AG09309 (cell line): ENCODE results near the gene ACTG2.
A peak's percentile ranks its signal among the peaks of the same experiment; 100 is the strongest.
"Not testable (repeated sequence)": the region's sequence is repeated elsewhere in the genome, so short reads cannot be mapped to it uniquely, and the experiment has no call there.

Experiments used
- DNase-seq: peaks from one replicate; pipeline ENCODE4 v3.0.0-alpha.2; 2010; ENCODE audit warnings: low read depth
- H3K4me3 ChIP-seq: 2 replicates; pipeline ENCODE4 v1.5.1; 2011; ENCODE audit warnings: mild to moderate bottlenecking, low read depth, low read length, moderate library complexity; ENCODE audit not compliant: control insufficient read depth
- TF ChIP-seq, protein P1 (sequence below): IDR thresholded peaks from 2 replicates; pipeline ENCODE4 v1.5.1; 2011; ENCODE audit warnings: mild to moderate bottlenecking, low read depth, low read length, inconsistent platforms; ENCODE audit not compliant: insufficient read depth, control insufficient read depth; ENCODE audit errors: missing control alignments

The ACTG2 gene

DNA sequence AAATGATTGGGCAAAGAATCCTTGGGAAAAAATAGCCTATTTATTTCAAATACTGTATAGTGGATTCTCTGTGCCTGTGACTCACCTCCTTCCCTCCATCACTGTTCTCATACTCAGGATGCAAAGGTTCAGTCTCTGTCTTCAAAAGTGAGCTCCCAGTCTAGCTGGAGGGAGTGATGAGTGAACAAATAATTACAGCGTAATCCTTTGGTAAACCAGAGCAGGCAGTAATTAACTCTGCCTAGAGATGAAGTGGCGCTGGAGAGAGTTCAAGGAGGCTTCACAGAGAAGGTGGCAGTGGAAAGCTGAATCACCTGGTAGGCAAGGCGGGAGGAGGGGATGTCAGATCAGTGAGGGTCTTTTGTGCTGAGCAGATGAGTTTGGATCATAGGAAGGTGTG lies 40.4 kb downstream of the ACTG2 start:
- TF ChIP-seq, protein P1, sequence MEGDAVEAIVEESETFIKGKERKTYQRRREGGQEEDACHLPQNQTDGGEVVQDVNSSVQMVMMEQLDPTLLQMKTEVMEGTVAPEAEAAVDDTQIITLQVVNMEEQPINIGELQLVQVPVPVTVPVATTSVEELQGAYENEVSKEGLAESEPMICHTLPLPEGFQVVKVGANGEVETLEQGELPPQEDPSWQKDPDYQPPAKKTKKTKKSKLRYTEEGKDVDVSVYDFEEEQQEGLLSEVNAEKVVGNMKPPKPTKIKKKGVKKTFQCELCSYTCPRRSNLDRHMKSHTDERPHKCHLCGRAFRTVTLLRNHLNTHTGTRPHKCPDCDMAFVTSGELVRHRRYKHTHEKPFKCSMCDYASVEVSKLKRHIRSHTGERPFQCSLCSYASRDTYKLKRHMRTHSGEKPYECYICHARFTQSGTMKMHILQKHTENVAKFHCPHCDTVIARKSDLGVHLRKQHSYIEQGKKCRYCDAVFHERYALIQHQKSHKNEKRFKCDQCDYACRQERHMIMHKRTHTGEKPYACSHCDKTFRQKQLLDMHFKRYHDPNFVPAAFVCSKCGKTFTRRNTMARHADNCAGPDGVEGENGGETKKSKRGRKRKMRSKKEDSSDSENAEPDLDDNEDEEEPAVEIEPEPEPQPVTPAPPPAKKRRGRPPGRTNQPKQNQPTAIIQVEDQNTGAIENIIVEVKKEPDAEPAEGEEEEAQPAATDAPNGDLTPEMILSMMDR = no peak
- DNase-seq = no peak
- H3K4me3 ChIP-seq = no peak overlapping the region

GRCh38 chr2:73935641-73936040 lies 42.8 kb downstream of the ACTG2 start:
- TF ChIP-seq, protein P1 = no peak
- DNase-seq = no peak
- no peak overlapping the region for H3K4me3 ChIP-seq

GRCh38 chr2:73937103-73937885 lies 44.5 kb downstream of the ACTG2 start:
- DNase-seq = no peak
- TF ChIP-seq, protein P1 = no peak
- H3K4me3 ChIP-seq = no peak overlapping the region

DNA sequence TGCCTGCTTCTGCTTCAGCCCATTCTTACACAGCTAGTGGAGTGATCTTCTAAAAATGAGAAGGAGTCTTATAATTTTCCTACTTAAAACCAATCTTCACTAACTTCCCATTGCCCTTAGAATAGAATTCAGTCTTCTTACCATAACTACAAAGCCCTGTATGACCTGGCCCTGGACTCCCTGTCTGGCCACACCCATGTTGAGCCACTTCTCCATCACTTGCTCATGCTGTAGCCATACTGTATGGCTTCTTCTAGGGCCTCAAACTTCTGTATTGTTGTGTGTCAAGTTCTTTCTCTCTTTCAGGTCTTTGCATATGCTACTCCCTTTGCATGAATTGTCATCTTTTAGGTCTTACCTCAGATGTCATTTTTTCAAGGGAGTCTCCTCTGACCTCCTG lies 45.1 kb downstream of the ACTG2 start:
- no peak overlapping the region for H3K4me3 ChIP-seq
- no peak for DNase-seq
- TF ChIP-seq, protein P1 = no peak

- H3K4me3 ChIP-seq = no peak overlapping the region
- TF ChIP-seq, protein P1 = no peak
- DNase-seq = peak; percentile 49
These were observed 46.0 kb downstream of the ACTG2 start for GRCh38 chr2:73938718-73939352.

DNA sequence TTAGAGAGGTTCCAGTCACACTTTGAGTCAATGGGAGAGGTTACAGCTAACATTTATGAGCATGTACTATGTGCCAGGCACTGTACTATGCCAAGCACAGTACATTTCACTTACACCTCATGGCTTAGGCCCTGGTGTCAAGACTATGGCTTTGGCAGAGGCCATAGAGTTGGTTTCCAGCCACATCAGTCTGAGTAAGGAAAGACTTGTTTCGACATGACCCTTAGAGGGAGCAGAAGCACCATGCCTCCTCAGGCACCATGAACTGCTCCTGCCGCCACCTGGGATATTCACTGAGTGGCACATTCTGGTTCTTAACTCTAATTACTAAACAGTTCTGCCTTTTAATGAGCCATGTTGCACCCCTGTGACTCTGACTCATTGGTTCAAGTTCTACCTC lies 46.6 kb downstream of the ACTG2 start:
- TF ChIP-seq, protein P1 = peak; percentile 23
- peak; percentile 20 for DNase-seq

GRCh38 chr2:73940066-73940465 lies 47.3 kb downstream of the ACTG2 start:
- DNase-seq, H3K4me3 ChIP-seq: not testable (repeated sequence)

More for the DNA sequence above, 46.6 kb downstream of the ACTG2 start:
- H3K4me3 ChIP-seq = no peak overlapping the region
